Mesendoderm (in vitro differentiated cells): ENCODE results near the gene SRMS.

Experiments used
- DNase-seq: peaks from one replicate; pipeline ENCODE4 v3.0.0; 2013
- H2AK5ac ChIP-seq: 2 replicates; pipeline ENCODE4 v1.6.1; 2013; ENCODE audit warnings: low read length, inconsistent platforms
- H2BK120ac ChIP-seq: 2 replicates; pipeline ENCODE4 v1.6.1; 2013; ENCODE audit warnings: low read depth, mild to moderate bottlenecking, low read length, moderate library complexity, mixed read lengths
- H2BK15ac ChIP-seq: replicated peaks from 2 replicates; pipeline ENCODE4 v1.6.1; 2013; ENCODE audit warnings: low read depth, mild to moderate bottlenecking, moderate library complexity
- H2BK5ac ChIP-seq: 2 replicates; pipeline ENCODE4 v1.6.1; 2013; ENCODE audit warnings: low read length, inconsistent platforms
- H3K18ac ChIP-seq: 2 replicates; pipeline ENCODE4 v1.6.1; 2013; ENCODE audit warnings: mild to moderate bottlenecking, low read length, mixed read lengths
- H3K23ac ChIP-seq: one replicate; pipeline ENCODE4 v1.6.1; 2013; ENCODE audit warnings: low read length
- H3K27ac ChIP-seq: 2 replicates; pipeline ENCODE4 v1.5.1; 2013; ENCODE audit warnings: low read depth, mild to moderate bottlenecking, inconsistent platforms, low read length, moderate library complexity
- H3K27me3 ChIP-seq: 2 replicates; pipeline ENCODE4 v1.6.1; 2013; ENCODE audit warnings: low read length, control low read depth, mild to moderate bottlenecking, inconsistent platforms; ENCODE audit not compliant: insufficient read depth, poor library complexity
- H3K36me3 ChIP-seq: 2 replicates; pipeline ENCODE4 v1.6.1; 2013; ENCODE audit warnings: low read length, inconsistent platforms; ENCODE audit not compliant: control insufficient read depth, insufficient read depth
- H3K4ac ChIP-seq: one replicate; pipeline ENCODE4 v1.6.1; 2013; ENCODE audit warnings: low read depth, mild to moderate bottlenecking, low read length, moderate library complexity
- H3K4me1 ChIP-seq: 2 replicates; pipeline ENCODE4 v1.6.1; 2013; ENCODE audit warnings: low read depth, low read length, inconsistent platforms; ENCODE audit not compliant: control insufficient read depth
- H3K4me2 ChIP-seq: 2 replicates; pipeline ENCODE4 v1.6.1; 2013; ENCODE audit warnings: low read length
- H3K4me3 ChIP-seq: 2 replicates; pipeline ENCODE4 v1.5.1; 2013; ENCODE audit warnings: mild to moderate bottlenecking, low read length
- H3K56ac ChIP-seq: one replicate; pipeline ENCODE4 v1.6.1; 2013; ENCODE audit warnings: low read length
- H3K79me1 ChIP-seq: 2 replicates; pipeline ENCODE4 v1.6.1; 2013; ENCODE audit warnings: low read length, inconsistent platforms
- H3K79me2 ChIP-seq: 2 replicates; pipeline ENCODE4 v1.6.1; 2013; ENCODE audit warnings: mild to moderate bottlenecking, low read length; ENCODE audit not compliant: control insufficient read depth, insufficient read depth
- H3K9ac ChIP-seq: 2 replicates; pipeline ENCODE4 v1.6.1; 2013; ENCODE audit warnings: low read length, inconsistent platforms
- H4K5ac ChIP-seq: one replicate; pipeline ENCODE4 v1.6.1; 2013; ENCODE audit warnings: low read length
- H4K8ac ChIP-seq: one replicate; pipeline ENCODE4 v1.6.1; 2013; ENCODE audit warnings: low read depth, mild to moderate bottlenecking, control low read depth, low read length, moderate library complexity
- WGBS: extraction: QIAGEN DNeasy Blood & Tissue Kit; methylation state at CpG from one replicate; pipeline ENCODE4 v1.1.7; 2013; ENCODE audit warnings: low lambda C conversion rate, missing lambda C conversion rate; ENCODE audit not compliant: insufficient coverage; ENCODE audit errors: extremely low coverage; 5-methylcytosine and 5-hydroxymethylcytosine counted together

SRMS gene

DNA sequence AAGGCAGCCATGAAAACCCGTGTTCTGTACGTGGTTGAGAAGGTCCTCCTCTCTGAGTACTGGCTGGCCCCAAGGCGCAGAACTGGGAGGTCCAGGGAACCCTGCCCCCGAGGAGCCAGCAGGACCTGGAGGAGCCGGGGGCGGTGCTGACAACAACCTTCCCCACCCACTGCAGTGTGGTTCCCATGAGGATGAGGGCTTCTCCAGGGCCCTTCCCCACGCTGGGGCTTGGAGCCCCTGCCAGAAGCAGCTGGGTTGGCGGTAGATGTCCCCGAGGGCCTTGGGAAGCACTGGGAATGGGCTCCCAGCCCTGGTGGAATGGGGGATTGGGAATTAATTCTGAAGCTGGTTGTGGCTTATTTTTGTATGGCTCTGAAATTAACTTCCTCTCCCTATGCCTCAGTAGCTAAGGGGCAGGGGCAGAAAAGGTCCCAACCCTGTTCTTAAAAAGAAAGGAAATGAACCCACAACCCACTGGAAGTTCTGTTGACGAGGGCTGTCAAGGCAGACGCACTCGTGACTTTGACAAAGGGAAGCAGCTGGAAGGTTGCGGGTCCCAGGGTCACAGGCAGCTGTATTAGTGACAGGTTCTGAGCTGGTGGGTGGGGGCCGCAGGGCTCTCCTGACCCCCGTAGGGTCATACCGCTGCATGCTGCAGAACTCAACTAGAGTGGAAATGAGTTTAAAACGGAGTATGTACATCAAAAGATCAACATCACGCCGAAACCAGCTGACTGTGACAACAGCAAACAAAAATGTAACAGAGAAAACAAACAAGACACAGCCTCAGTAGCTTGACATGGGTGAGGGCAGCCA, 40.4 kb upstream of the SRMS start:
- H2BK120ac ChIP-seq: no peak overlapping the region
- H3K27me3 ChIP-seq: no peaks in the 10 kb centered on the region
- H2BK15ac ChIP-seq: no peak overlapping the region
- WGBS: no CpG with 5 or more reads among the region's 19 CpGs
- DNase-seq: no peak
- H3K4me3 ChIP-seq: no peak overlapping the region
- no peak overlapping the region for H2BK5ac ChIP-seq
- no peaks in the 10 kb centered on the region for H3K79me1 ChIP-seq
- no peak overlapping the region for H3K4me2 ChIP-seq
- H3K9ac ChIP-seq: no peak overlapping the region
- no peak overlapping the region for H3K4ac ChIP-seq
- H3K36me3 ChIP-seq: peaks cover 2% of the 10 kb centered on the region
- no peak overlapping the region for H3K23ac ChIP-seq
- H3K4me1 ChIP-seq: no peaks in the 10 kb centered on the region
- H2AK5ac ChIP-seq: no peak overlapping the region
- H3K79me2 ChIP-seq: no peaks in the 10 kb centered on the region
- H3K27ac ChIP-seq: no peak overlapping the region
- H4K5ac ChIP-seq: no peak overlapping the region
- H3K56ac ChIP-seq: no peak overlapping the region
- H4K8ac ChIP-seq: no peak overlapping the region
- no peak overlapping the region for H3K18ac ChIP-seq

DNA sequence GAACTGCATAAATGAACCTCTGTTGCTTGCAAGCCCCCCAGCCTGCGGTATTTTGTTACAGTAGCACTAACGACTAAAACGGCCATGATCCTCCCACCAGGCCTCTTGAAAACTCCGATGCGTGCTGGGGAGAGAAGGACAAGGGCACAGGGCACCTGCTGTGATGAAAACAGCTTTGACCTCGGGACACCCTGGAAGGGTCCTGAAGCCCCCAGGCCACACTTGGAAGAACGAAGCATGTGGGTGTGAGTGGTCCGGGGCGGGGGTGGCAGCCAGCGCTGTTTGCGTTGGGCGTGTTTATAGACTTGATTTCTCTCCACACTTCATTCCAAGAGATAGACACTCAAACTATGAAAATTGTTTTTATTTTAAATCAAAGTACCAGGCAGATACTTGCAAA, 39.7 kb upstream of the SRMS start:
- Histone ChIP-seq H2BK5ac (no peak overlapping the region), H3K79me1 (no peaks in the 10 kb centered on the region), H2AK5ac (no peak overlapping the region), H3K4me2 (no peak overlapping the region), H3K36me3 (peaks cover 2% of the 10 kb centered on the region), H3K23ac (no peak overlapping the region), H4K8ac (no peak overlapping the region), H3K4me1 (no peaks in the 10 kb centered on the region), H3K4ac (no peak overlapping the region), H3K18ac (no peak overlapping the region), H2BK15ac (no peak overlapping the region), H3K56ac (no peak overlapping the region), H3K9ac (no peak overlapping the region), H3K79me2 (no peaks in the 10 kb centered on the region), H3K4me3 (no peak overlapping the region), H2BK120ac (no peak overlapping the region), H3K27me3 (no peaks in the 10 kb centered on the region), H3K27ac (no peak overlapping the region), H4K5ac (no peak overlapping the region)
- WGBS: no CpG with 5 or more reads among the region's 12 CpGs
- DNase-seq: no peak

DNA sequence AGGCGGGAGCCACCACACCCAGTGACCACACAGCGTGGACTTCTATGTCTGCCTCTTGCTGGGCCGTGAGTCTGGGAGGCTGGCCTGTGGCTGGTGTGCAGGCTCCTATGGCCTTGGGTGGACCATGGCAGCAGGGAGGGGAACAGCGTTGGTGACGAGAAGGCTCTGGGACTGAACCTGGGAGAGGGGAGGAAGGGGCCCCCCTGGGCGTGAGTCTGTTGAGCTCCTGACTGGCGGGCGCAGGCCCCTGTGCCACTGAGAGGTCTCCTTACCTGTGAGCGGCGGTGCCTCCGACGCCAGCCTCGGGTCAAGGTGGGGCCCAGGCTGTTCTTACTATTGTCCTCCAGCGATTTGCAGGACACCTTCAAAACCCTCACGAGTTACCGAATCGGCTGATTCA, 39.2 kb upstream of the SRMS start:
- H3K56ac ChIP-seq: no peak overlapping the region
- H3K9ac ChIP-seq: no peak overlapping the region
- no peaks in the 10 kb centered on the region for H3K4me1 ChIP-seq
- no peak overlapping the region for H4K5ac ChIP-seq
- H4K8ac ChIP-seq: no peak overlapping the region
- no peak overlapping the region for H3K23ac ChIP-seq
- no peaks in the 10 kb centered on the region for H3K79me1 ChIP-seq
- no peak overlapping the region for H2BK5ac ChIP-seq
- H2AK5ac ChIP-seq: no peak overlapping the region
- no CpG with 5 or more reads among the region's 17 CpGs for WGBS
- no peak overlapping the region for H3K4ac ChIP-seq
- H2BK15ac ChIP-seq: no peak overlapping the region
- H3K79me2 ChIP-seq: no peaks in the 10 kb centered on the region
- H3K27ac ChIP-seq: no peak overlapping the region
- no peak overlapping the region for H3K4me3 ChIP-seq
- no peaks in the 10 kb centered on the region for H3K27me3 ChIP-seq
- no peak for DNase-seq
- H2BK120ac ChIP-seq: no peak overlapping the region
- peaks cover 2% of the 10 kb centered on the region for H3K36me3 ChIP-seq
- no peak overlapping the region for H3K4me2 ChIP-seq
- no peak overlapping the region for H3K18ac ChIP-seq

DNA sequence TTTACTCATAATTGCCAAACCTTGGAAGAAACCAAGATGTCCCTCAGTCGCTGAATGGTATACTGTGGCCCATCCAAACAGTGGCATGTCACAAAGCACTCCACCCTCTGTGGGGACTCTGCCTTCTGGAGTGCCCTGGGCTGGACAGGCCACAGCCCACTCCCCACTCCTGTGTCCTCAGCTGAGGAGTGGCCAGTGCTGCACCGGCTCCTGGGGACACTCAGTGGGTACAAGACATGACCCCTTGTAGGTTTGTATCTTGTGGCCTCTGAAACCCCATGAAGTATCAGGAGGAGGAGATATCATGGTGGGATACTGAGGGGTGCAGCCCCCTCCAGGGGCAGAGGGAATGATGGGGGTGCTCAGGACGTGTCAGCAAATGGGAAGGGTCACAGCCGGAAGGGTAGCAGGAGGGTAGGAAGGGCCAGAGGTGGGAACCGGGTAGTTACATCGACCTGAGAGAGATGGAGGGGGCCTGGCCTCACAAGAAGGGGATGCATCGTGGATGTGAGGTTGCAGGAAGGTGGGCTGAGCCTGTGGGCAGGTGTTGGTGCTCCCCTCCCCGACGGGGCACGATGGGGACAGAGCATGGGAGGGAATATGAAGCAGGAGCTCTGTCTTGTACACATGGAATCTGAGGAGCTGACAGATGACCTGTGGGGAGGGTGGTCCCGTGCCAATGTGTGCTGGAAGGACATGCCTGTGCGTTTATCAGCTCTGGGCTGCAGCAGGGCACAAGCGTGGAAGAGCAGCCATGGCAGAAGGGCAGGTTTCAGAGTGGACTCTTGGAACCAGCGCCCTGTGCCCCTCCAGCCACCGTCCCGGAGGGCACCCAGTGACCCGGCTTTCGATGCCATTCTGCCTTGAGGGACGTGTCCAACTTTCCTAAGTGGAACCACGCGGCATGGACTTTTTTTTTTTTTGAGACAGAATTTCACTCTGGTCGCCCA, 38.3 kb upstream of the SRMS start:
- Histone ChIP-seq H4K5ac (no peak overlapping the region), H3K9ac (no peak overlapping the region), H3K4me1 (no peaks in the 10 kb centered on the region), H2BK5ac (no peak overlapping the region), H3K79me2 (no peaks in the 10 kb centered on the region), H3K4ac (no peak overlapping the region), H3K4me3 (no peak overlapping the region), H3K56ac (no peak overlapping the region), H3K4me2 (no peak overlapping the region), H2BK120ac (no peak overlapping the region), H3K23ac (no peak overlapping the region), H3K36me3 (no peaks in the 10 kb centered on the region), H2BK15ac (no peak overlapping the region), H3K18ac (no peak overlapping the region), H3K79me1 (no peaks in the 10 kb centered on the region), H3K27me3 (no peaks in the 10 kb centered on the region), H3K27ac (no peak overlapping the region), H4K8ac (no peak overlapping the region), H2AK5ac (no peak overlapping the region)
- WGBS: no CpG with 5 or more reads among the region's 22 CpGs
- DNase-seq: no peak

DNA sequence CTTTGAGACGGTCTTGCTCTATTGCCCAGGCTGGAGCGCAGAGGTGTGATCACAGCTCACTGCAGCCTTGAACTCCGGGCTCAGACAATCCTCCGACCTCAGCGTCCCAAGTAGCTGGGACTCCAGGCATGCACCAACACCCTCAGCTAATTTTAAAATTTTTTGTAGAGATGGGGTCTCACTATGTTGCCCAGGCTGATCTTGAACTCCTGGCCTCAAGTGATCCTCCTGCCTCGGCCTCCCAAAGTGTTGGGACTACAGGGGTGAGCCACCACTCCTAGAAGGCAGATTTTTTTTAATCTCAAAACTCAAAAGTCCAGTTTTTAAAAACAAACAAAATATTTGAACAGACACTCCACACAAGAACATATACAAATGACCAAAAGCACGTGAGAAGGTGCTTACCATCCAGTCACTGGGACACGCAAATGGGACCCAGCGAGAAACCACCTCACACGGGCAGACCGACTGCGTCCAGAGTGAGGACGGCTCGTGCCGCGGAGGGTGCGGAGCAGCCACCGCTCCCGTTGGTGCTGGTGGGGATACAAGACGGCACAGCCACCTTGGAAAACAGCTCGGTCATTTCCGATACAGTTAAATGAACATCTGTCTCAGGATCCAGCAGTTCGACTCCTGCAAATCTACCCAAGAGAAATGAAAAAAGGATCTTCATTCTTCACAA, 35.0 kb upstream of the SRMS start:
- H3K27me3 ChIP-seq: no peaks in the 10 kb centered on the region
- no peak overlapping the region for H2AK5ac ChIP-seq
- no peak overlapping the region for H2BK5ac ChIP-seq
- no peak overlapping the region for H3K4me2 ChIP-seq
- WGBS: no CpG with 5 or more reads among the region's 23 CpGs
- no peak overlapping the region for H3K18ac ChIP-seq
- no peaks in the 10 kb centered on the region for H3K4me1 ChIP-seq
- H3K9ac ChIP-seq: no peak overlapping the region
- DNase-seq: no peak
- H3K4me3 ChIP-seq: no peak overlapping the region
- H3K36me3 ChIP-seq: no peaks in the 10 kb centered on the region
- no peak overlapping the region for H2BK120ac ChIP-seq
- H3K4ac ChIP-seq: no peak overlapping the region
- no peak overlapping the region for H3K23ac ChIP-seq
- H3K56ac ChIP-seq: no peak overlapping the region
- H3K27ac ChIP-seq: no peak overlapping the region
- no peaks in the 10 kb centered on the region for H3K79me2 ChIP-seq
- no peak overlapping the region for H2BK15ac ChIP-seq
- no peak overlapping the region for H4K8ac ChIP-seq
- H3K79me1 ChIP-seq: no peaks in the 10 kb centered on the region
- H4K5ac ChIP-seq: no peak overlapping the region
